Neural crest cell (in vitro differentiated cells): ENCODE data around the gene PPP1R15B. TPM values are rescaled to one million over a fixed set of nuclear protein-coding genes. Genes with fewer than 3 reads are reported as not detected.

Source experiments
- DNase-seq: peaks from one replicate; pipeline ENCODE4 v3.0.0; 2021; ENCODE audit warnings: low read depth, mixed read lengths, low spot score
- H3K27ac Mint-ChIP-seq: one replicate; pipeline ENCODE4 v1.8.0; 2021; ENCODE audit warnings: mild to moderate bottlenecking, mixed read lengths; ENCODE audit not compliant: unreplicated experiment
- H3K27me3 Mint-ChIP-seq: 2 replicates; pipeline ENCODE4 v1.8.0; 2021; ENCODE audit warnings: low read depth, mild to moderate bottlenecking, mixed read lengths
- H3K36me3 Mint-ChIP-seq: 2 replicates; pipeline ENCODE4 v1.8.0; 2021; ENCODE audit warnings: low read depth, mild to moderate bottlenecking, mixed read lengths
- H3K4me1 Mint-ChIP-seq: 2 replicates; pipeline ENCODE4 v1.8.0; 2021; ENCODE audit warnings: mixed read lengths
- H3K4me3 Mint-ChIP-seq: one replicate; pipeline ENCODE4 v1.8.0; 2021; ENCODE audit warnings: mild to moderate bottlenecking, mixed read lengths
- H3K9me3 Mint-ChIP-seq: 2 replicates; pipeline ENCODE4 v1.8.0; 2021; ENCODE audit warnings: mixed read lengths
- CTCF ChIP-seq: fragments of 200-600 bp; sonication (generic); conservative IDR thresholded peaks from 2 replicates; pipeline ENCODE4 v1.5.0; 2021; ENCODE audit warnings: antibody characterized with exemption, mild to moderate bottlenecking
- total RNA-seq: library from RNA; stranded (reverse); gene quantifications from 2 replicates; pipeline ENCODE4 v1.2.1, GENCODE V29; 2021

The PPP1R15B gene
- total RNA-seq, 1 donor from 2014 or later: 46.6 TPM

DNA sequence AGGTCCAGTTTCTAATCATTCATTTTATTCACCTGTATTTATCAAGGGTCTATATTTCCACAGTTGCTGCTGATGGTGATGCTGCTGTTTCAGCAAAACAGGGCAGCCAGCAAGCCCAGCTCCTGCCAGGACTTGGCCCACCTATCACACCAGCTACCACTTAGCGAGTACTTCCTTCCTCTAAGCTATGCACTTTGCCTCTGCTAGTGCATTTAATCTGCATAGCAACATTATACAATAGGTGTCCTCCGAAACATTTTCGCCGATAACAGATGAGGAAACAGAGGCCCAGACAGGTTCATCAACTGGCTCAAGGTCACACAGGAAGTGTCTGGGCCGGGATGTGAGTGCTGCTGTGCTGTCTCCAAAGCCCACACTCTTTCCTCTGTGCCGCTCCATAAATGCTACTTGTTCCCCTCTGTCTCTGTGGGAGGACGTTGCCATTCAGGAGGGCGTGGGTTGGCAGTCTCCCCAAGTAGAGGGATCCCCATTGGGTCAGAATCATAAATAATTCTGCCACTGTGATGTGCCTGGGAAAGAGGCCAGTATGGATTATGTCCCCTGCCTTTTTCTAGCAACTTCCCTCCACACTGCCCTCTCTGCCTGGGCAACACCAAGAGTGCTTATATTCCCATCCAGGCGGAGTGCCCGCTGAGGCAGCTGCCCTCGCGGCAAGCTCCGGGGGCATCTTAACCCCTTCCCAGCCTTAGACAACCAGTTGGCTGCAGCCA is 42.5 kb downstream of the PPP1R15B start:
- Mint-ChIP-seq H3K4me3 (no peak overlapping the region), H3K36me3 (no peaks in the 10 kb centered on the region), H3K27me3 (peaks cover 54% of the 10 kb centered on the region), H3K27ac (no peak overlapping the region), H3K9me3 (no peaks in the 10 kb centered on the region), H3K4me1 (no peaks in the 10 kb centered on the region)
- no peak for TF ChIP-seq CTCF
- DNase-seq: no peak

GRCh38 chr1:204367956-204368355 is 43.7 kb downstream of the PPP1R15B start:
- no peaks in the 10 kb centered on the region for H3K4me1 Mint-ChIP-seq
- no peaks in the 10 kb centered on the region for H3K36me3 Mint-ChIP-seq
- no peak for TF ChIP-seq CTCF
- H3K27ac Mint-ChIP-seq: no peak overlapping the region
- DNase-seq: no peak
- H3K4me3 Mint-ChIP-seq: no peak overlapping the region
- no peaks in the 10 kb centered on the region for H3K9me3 Mint-ChIP-seq
- H3K27me3 Mint-ChIP-seq: peaks cover 56% of the 10 kb centered on the region

DNA sequence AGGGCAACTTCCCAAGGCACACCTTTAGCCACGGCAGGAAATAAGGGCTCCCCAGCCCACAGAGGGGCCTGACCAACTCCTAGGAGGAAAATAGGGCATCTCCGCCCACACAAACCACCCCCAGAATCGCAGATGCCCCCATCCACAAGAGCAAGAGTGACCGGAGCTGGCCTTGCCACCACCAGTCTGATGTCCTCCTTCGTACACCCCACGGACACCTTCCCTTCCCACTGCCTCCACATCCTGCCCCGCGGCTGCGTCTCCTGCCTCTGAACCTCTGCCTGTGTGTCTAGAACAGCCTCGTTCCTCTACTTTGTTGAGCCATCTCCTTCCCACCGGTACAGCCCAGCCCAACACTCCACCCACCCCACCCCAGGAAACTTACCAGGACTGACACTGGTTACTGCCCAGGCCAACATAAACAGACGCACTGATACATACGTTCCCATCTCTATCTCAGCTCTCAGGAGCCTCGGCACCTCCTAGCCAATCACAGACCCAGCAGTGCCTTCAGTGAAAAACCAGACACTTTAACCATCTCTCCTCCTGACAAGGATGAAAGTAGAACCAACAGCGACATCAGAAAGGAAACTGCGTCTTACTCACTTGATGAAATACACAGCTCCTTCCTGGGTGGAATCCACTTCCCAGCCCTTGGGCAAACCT is 44.3 kb downstream of the PPP1R15B start:
- no peak for TF ChIP-seq CTCF
- H3K4me1 Mint-ChIP-seq: no peaks in the 10 kb centered on the region
- no peak overlapping the region for H3K27ac Mint-ChIP-seq
- H3K9me3 Mint-ChIP-seq: no peaks in the 10 kb centered on the region
- no peaks in the 10 kb centered on the region for H3K36me3 Mint-ChIP-seq
- DNase-seq: no peak
- no peak overlapping the region for H3K4me3 Mint-ChIP-seq
- peaks cover 62% of the 10 kb centered on the region for H3K27me3 Mint-ChIP-seq

- DNase-seq: no peak
- Mint-ChIP-seq H3K27me3 (peaks cover 67% of the 10 kb centered on the region), H3K36me3 (no peaks in the 10 kb centered on the region), H3K27ac (no peak overlapping the region), H3K9me3 (no peaks in the 10 kb centered on the region), H3K4me1 (no peaks in the 10 kb centered on the region), H3K4me3 (no peak overlapping the region)
- TF ChIP-seq CTCF: peak; percentile 52
Measured at GRCh38 chr1:204366759-204367158, 44.9 kb downstream of the PPP1R15B start.

DNA sequence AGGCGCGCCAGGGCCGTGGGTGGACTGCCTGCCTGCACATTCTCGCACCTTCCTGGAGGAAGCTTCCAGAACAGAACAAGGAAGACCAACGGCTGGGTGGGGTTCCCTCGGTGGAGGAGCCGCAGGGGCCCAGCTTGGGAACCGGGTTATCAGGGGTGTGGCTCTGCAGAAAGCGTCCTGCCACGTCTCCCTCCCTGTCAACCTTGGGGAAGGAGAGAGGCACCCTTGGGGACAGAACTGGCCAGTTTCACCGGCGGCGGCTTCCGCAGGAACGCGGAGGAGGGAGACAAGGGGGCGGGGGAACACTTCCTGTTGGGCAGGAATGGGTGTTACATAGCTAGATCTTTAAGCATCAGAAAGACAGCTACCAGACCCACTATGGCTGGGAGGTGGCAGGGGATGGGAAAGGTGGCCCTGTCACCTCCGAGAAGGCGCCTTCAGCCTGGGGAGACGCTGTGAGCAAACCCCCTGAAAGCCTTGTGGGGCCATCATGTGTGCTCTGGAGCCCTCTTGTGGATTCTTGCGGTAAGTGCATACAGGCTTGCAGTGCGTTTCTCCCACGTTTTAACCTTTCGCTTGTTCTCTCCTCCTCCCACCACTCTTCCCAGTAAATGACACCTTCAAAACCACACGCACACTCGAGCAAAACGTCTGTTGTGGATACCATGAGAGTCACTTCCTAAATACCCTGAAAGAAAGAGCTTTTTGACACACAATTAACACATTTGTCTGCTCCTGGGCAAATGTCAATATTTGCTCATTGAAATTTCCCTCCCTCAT is 48.1 kb downstream of the PPP1R15B start:
- DNase-seq: peak; percentile 64
- TF ChIP-seq CTCF: peak; percentile 99
- peak overlapping the region; percentile 4 for H3K4me3 Mint-ChIP-seq

More for the DNA sequence above, 48.1 kb downstream of the PPP1R15B start:
- no peak overlapping the region for H3K27ac Mint-ChIP-seq
- H3K36me3 Mint-ChIP-seq: no peaks in the 10 kb centered on the region
- H3K27me3 Mint-ChIP-seq: peaks cover 65% of the 10 kb centered on the region
- peaks cover 9% of the 10 kb centered on the region for H3K4me1 Mint-ChIP-seq
- H3K9me3 Mint-ChIP-seq: no peaks in the 10 kb centered on the region
